ENCODE measurements around the gene CCDC149.

CCDC149 gene

DNA sequence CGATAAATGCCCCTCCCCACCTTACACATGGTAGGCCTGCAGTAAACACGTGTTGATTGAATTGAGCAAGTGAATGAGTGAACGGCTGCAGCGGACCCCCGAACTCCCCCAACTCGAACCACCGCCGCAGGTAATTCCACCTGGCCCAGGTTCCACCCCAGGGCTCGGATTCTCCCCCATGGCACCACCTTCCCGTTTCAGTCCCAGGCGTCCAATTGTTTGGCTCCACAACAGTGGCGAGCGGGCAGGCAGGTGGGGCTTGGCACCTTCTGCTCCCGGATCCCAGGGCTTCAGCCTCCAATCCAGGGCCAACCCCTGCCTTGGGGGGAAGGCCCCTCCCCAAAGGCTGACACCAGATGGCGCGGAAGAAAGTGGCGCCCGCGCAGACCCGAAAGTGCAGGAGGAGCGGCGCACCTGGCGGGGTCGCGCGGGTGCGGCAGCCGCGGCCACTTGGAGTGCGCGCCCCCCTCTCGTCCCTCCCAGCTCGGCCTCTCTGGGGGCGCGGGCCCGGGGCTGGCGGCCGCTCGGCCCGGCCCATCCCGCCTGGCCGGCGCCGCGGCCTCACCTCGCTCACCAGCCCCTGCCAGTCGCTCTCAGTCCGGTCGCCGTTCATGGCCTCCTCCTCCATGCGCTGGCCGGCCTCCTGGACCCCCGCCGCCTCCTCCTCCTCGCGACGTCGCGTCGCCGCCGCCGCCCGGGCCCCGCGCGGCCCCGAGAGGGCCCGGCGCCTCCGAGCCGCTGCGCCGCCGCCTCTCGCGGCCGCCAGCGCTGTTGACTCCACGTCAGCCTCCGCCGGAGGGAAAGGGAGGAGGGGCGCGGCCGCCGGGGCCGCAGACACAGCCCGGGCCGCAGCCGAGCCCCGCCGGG is at the start of gene CCDC149:
TSS of gene CCDC149 (minus strand) at position 791 of the 867 bp plus-strand sequence. CDS start at position 613, 178 bp downstream.
- DNase-seq (ENCODE audit: low read depth), result peak; percentile 56
- TF ChIP-seq, protein P1, sequence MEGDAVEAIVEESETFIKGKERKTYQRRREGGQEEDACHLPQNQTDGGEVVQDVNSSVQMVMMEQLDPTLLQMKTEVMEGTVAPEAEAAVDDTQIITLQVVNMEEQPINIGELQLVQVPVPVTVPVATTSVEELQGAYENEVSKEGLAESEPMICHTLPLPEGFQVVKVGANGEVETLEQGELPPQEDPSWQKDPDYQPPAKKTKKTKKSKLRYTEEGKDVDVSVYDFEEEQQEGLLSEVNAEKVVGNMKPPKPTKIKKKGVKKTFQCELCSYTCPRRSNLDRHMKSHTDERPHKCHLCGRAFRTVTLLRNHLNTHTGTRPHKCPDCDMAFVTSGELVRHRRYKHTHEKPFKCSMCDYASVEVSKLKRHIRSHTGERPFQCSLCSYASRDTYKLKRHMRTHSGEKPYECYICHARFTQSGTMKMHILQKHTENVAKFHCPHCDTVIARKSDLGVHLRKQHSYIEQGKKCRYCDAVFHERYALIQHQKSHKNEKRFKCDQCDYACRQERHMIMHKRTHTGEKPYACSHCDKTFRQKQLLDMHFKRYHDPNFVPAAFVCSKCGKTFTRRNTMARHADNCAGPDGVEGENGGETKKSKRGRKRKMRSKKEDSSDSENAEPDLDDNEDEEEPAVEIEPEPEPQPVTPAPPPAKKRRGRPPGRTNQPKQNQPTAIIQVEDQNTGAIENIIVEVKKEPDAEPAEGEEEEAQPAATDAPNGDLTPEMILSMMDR (IDR thresholded peaks at IDR 0.05; ENCODE audit: low read length, missing control alignments), result no peak
- peak within 1 kb of the TSS; percentile 60 for H3K4me3 ChIP-seq (replicated peaks; ENCODE audit: low read depth, low read length)

DNA sequence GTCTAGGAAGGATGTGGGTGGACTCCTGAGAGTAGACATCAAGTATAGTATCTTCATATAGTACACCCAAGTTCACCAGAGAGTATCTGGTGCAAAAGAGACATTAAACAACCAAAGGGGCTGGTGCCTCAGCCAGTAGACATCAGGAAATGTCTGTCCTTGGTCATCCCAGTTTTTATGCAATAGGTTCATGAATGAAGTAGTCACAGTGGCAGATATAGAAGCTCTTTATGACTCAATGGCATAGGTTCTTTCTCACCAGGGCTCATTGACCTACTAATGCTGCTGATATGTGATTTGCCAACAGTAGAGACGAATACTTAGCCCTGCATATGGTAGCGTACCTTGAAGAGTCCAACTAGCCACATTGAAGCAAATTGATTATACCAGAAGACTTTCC is 45.0 kb upstream of the CCDC149 start:
- TF ChIP-seq, protein P1 (IDR thresholded peaks at IDR 0.05; ENCODE audit: low read length, missing control alignments), result no peak
- no peak for DNase-seq (ENCODE audit: low read depth)
- no peak overlapping the region for H3K4me3 ChIP-seq (replicated peaks; ENCODE audit: low read depth, low read length)

DNA sequence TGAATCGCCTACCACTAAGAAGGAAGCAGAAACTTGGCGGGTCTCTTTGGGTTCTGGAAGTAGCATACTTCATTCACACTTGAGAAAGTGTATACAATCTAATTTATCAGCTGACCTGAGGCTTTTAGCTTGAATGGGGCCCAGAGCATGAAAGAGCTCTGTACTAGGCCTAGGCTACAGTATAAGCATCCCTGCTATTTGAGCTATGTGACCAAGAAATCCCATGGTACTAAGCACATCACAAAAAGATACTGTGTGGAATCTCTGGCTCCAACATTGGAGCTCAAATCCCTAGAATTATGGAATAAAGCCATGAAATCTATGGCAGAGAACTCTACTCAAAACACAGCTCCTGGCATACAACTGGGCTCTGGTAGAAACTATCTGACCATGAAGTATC is 43.9 kb upstream of the CCDC149 start:
- TF ChIP-seq, protein P1 (IDR thresholded peaks at IDR 0.05; ENCODE audit: low read length, missing control alignments), result no peak
- H3K4me3 ChIP-seq (replicated peaks; ENCODE audit: low read depth, low read length), result no peak overlapping the region

DNA sequence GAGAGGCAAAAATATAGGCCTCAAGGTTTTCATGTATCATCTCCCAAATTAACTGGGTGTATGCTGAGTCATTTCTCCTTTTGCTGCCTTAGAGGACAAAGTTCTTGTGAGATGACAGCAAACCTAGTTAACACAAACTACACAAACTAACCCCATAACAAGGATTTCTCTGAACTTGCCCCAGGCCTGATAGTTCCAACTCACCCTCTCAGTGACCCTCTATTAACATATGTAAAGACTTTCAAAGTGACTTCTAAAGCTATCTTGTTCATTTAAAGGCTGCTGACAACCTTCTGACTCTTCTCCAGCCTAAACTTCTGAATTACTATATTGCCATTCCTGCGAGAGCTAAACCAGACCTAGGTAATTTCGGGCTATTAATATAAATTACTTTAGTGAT is 43.2 kb upstream of the CCDC149 start:
- TF ChIP-seq, protein P1 (IDR thresholded peaks at IDR 0.05; ENCODE audit: low read length, missing control alignments), result no peak
- no peak for DNase-seq (ENCODE audit: low read depth)
- no peak overlapping the region for H3K4me3 ChIP-seq (replicated peaks; ENCODE audit: low read depth, low read length)

More for the DNA sequence above, 43.9 kb upstream of the CCDC149 start:
- no peak for DNase-seq (ENCODE audit: low read depth)

DNA sequence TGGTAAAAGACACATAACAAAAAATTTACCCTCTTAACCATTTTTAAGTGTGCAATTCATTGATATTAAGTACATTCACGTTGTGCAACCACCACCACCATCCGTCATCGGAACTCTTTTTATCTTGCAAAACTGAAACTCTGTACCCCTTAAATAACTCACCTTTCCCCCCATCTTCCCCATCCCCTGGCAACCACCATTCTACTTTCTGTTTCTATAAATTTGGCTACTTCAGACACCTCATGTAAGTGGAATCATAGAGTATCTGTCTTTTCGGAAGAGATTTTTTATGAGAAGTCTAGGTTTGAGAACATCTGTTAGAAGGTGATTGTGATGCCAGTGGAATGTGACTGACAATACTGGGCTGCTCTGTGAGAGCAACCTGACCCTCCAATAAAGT is 39.8 kb upstream of the CCDC149 start:
- no peak overlapping the region for H3K4me3 ChIP-seq (replicated peaks; ENCODE audit: low read depth, low read length)
- TF ChIP-seq, protein P1 (IDR thresholded peaks at IDR 0.05; ENCODE audit: low read length, missing control alignments), result no peak
- no peak for DNase-seq (ENCODE audit: low read depth)

DNA sequence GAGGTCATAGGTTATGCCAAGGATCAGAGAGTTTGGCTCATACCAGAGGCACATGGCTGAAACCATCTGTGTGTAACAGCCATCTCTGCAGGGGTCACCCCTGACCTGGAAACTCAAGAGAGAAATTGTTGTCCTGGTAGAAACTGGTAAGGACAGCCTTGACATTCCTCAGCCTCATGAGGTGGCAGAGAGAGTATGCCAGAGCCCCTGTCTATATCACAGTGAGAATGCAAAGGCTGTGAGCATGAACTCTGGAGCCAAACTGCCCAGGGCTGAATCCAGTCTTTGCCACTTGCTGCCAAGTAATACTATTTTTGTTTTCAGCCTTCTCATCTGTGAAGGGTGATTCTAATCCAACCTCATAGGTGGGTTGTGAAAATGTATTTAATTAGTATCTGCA is 37.1 kb upstream of the CCDC149 start:
- no peak for DNase-seq (ENCODE audit: low read depth)
- H3K4me3 ChIP-seq (replicated peaks; ENCODE audit: low read depth, low read length), result no peak overlapping the region
- TF ChIP-seq, protein P1 (IDR thresholded peaks at IDR 0.05; ENCODE audit: low read length, missing control alignments), result no peak

DNA sequence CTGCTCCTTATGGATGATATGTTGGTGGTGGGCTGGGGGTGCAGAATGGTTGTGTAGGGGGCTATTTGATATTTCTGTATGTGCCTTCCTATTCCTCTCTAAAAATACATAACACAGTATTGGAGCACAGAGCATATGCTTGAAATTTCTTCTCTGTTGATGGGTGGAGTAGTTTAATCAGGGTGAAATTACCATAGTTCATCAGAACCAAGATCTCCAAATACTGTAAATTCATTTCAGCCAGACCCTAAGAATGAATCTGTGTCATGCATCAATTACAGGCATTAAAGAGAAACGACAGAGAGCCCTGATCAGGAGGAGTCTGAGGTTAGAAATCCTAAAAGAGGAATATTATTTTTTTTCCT is 25.1 kb upstream of the CCDC149 start:
- TF ChIP-seq, protein P1 (IDR thresholded peaks at IDR 0.05; ENCODE audit: low read length, missing control alignments), result no peak
- H3K4me3 ChIP-seq (replicated peaks; ENCODE audit: low read depth, low read length), result no peak overlapping the region
- DNase-seq (ENCODE audit: low read depth), result no peak
